HG03064 (cell line): Measurements from ENCODE around the gene SPATA6.

Experiments
- ATAC-seq: cut with Tn5 transposase; IDR thresholded peaks from one replicate; pipeline ENCODE4 v1.9.1; 2021; ENCODE audit warnings: low read depth; ENCODE audit not compliant: unreplicated experiment

The SPATA6 gene

GRCh38 chr1:48263041-48263440, 209.0 kb downstream of the SPATA6 start:
- no peak for ATAC-seq

- no peak for ATAC-seq
These were observed 210.1 kb downstream of the SPATA6 start for GRCh38 chr1:48261881-48262400.

- ATAC-seq = no peak
These were observed 213.9 kb downstream of the SPATA6 start for GRCh38 chr1:48258106-48258505.

GRCh38 chr1:48254254-48254653, 217.8 kb downstream of the SPATA6 start:
- no peak for ATAC-seq

GRCh38 chr1:48251821-48252220, 220.2 kb downstream of the SPATA6 start:
- ATAC-seq = no peak

- no peak for ATAC-seq
These were observed 220.7 kb downstream of the SPATA6 start for GRCh38 chr1:48251323-48251722.

- ATAC-seq = no peak
These were observed 221.4 kb downstream of the SPATA6 start for GRCh38 chr1:48250572-48250971.

- ATAC-seq = no peak
These were observed 222.1 kb downstream of the SPATA6 start for GRCh38 chr1:48249868-48250267.

GRCh38 chr1:48248356-48248755, 223.6 kb downstream of the SPATA6 start:
- no peak for ATAC-seq

- ATAC-seq = no peak
These were observed 225.3 kb downstream of the SPATA6 start for GRCh38 chr1:48246727-48247126.
